Body of pancreas (tissue), 4 donors: Measurements from ENCODE around the gene FOXA1. TPM values are rescaled to one million over a fixed set of nuclear protein-coding genes. Genes with fewer than 3 reads are reported as not detected.

Experiments
- ATAC-seq: fragments of 150-250 bp; one replicate; pipeline ENCODE4 v1.9.1; 2016
- DNase-seq, 4 donors: peaks; one replicate each; pipeline ENCODE4 v3.0.0-alpha.2; 2019
- H3K27ac ChIP-seq, 4 donors: fragments of 200-600 bp; sonication (generic); 1 replicate in 3 of 4; 2 replicates in 1 of 4; pipeline versions ENCODE4 v1.5.1 to v1.6.1; 2016 to 2019; ENCODE audit warnings: mild to moderate bottlenecking in 1 of 4, mixed read lengths in 1 of 4, moderate library complexity in 1 of 4
- H3K27me3 ChIP-seq, 2 donors: fragments of 200-600 bp; sonication (generic); one replicate each; pipeline ENCODE4 v1.6.0; 2016; ENCODE audit warnings: mild to moderate bottlenecking in 1 of 2
- H3K36me3 ChIP-seq, 2 donors: fragments of 200-600 bp; sonication (generic); replicated peaks in 1 of 2; 2 replicates each; pipeline ENCODE4 v1.5.1; 2016; ENCODE audit warnings: low read depth in 2 of 2; ENCODE audit not compliant: insufficient read depth in 1 of 2
- H3K4me1 ChIP-seq: fragments of 200-600 bp; sonication (generic); one replicate; pipeline ENCODE4 v1.6.0; 2016
- H3K4me3 ChIP-seq, 2 donors: fragments of 200-600 bp; sonication (generic); 1 replicate in 1 of 2; 2 replicates in 1 of 2; pipeline ENCODE4 v1.5.1; 2016 to 2019
- H3K9me3 ChIP-seq, 3 donors: fragments of 200-600 bp; sonication (generic); 1 replicate in 2 of 3; 2 replicates in 1 of 3; pipeline ENCODE4 v1.5.1; 2016
- CTCF ChIP-seq, 7 experiments: fragments of 450-650 bp in 4 of 7; fragments of 200-600 bp in 3 of 7; sonication (generic) in 3 of 7; IDR thresholded peaks; one replicate each; pipeline ENCODE4 v1.5.1; 2016 to 2019; ENCODE audit warnings: antibody characterized with exemption in 7 of 7
- POLR2A ChIP-seq, 3 donors: fragments of 450-650 bp; IDR thresholded peaks; one replicate each; pipeline ENCODE4 v1.6.1; 2016; ENCODE audit warnings: antibody characterized with exemption in 3 of 3, mild to moderate bottlenecking in 2 of 3
- WGBS, 2 donors: methylation state at CpG; one replicate each; pipeline ENCODE4 v1.1.5; 2017; 5-methylcytosine and 5-hydroxymethylcytosine counted together
- intact Hi-C: fragments of 100-400 bp; cut with DNase I; formaldehyde crosslinking; loops from one replicate; pipeline ENCODE4 v1.15.1; 2023
- total RNA-seq, 2 donors: library from RNA; depleted of rRNA; stranded (reverse); fragments of >200 nt; gene quantifications; one replicate each; pipeline ENCODE4 v1.1.0, GENCODE V29; 2016

Gene FOXA1
- total RNA-seq, 2 donors from 2014 or later = 0.26 to 0.33 TPM

GRCh38 chr14:37588667-37588955 lies 6.4 kb downstream of the FOXA1 start:
- Histone ChIP-seq H3K4me1 (peaks cover 32% of the 10 kb centered on the region), H3K36me3 (no peaks in the 10 kb centered on the region), H3K9me3 (no peaks in the 10 kb centered on the region), H3K27me3 (peaks cover 11 to 53% of the 10 kb centered on the region in 2 donors), H3K27ac (no peak overlapping the region), H3K4me3 (no peak overlapping the region)
- no peak for ATAC-seq
- TF ChIP-seq CTCF (IDR thresholded peaks at IDR 0.05) (no peak), POLR2A (IDR thresholded peaks at IDR 0.05) (no peak)
- intact Hi-C loops = no loop called here
- WGBS, 2 donors = 47 to 58% methylated on average over 6 of the region's 6 CpGs
- no peak for DNase-seq

GRCh38 chr14:37587881-37588666 lies 7.0 kb downstream of the FOXA1 start:
- intact Hi-C loops = no loop called here
- H3K27me3 ChIP-seq = peaks cover 11 to 58% of the 10 kb centered on the region in 2 donors
- no peak overlapping the region for H3K27ac ChIP-seq
- no peaks in the 10 kb centered on the region for H3K9me3 ChIP-seq
- WGBS, 2 donors = 18 to 21% methylated on average over 12 to 62 of the region's 63 CpGs
- DNase-seq = no peak
- no peaks in the 10 kb centered on the region for H3K36me3 ChIP-seq
- no peak for ATAC-seq
- no peak overlapping the region for H3K4me3 ChIP-seq
- TF ChIP-seq CTCF (IDR thresholded peaks at IDR 0.05) (no peak), POLR2A (IDR thresholded peaks at IDR 0.05) (no peak)
- peaks cover 36% of the 10 kb centered on the region for H3K4me1 ChIP-seq

GRCh38 chr14:37587131-37587803 lies 7.8 kb downstream of the FOXA1 start:
- Histone ChIP-seq H3K36me3 (no peaks in the 10 kb centered on the region), H3K4me3 (no peak overlapping the region), H3K27me3 (peaks cover 6 to 54% of the 10 kb centered on the region in 2 donors), H3K4me1 (peaks cover 36% of the 10 kb centered on the region), H3K9me3 (no peaks in the 10 kb centered on the region), H3K27ac (no peak overlapping the region)
- intact Hi-C loops = no loop called here
- TF ChIP-seq POLR2A (IDR thresholded peaks at IDR 0.05) (no peak), CTCF (IDR thresholded peaks at IDR 0.05) (no peak)
- WGBS, 2 donors = 33 to 36% methylated on average over 4 of the region's 4 CpGs
- DNase-seq (no peak), ATAC-seq (no peak)

- Histone ChIP-seq H3K4me1 (peaks cover 34% of the 10 kb centered on the region), H3K9me3 (no peaks in the 10 kb centered on the region), H3K36me3 (no peaks in the 10 kb centered on the region), H3K27ac (no peak overlapping the region), H3K27me3 (peaks cover 4 to 52% of the 10 kb centered on the region in 2 donors), H3K4me3 (no peak overlapping the region)
- ATAC-seq (no peak), DNase-seq (no peak)
- 2 to 14% methylated on average over 1 of the region's 1 CpG for WGBS, 2 donors
- TF ChIP-seq POLR2A (IDR thresholded peaks at IDR 0.05) (no peak), CTCF (IDR thresholded peaks at IDR 0.05) (no peak)
- intact Hi-C loops = no loop called here
Measured at GRCh38 chr14:37586797-37587130, 8.3 kb downstream of the FOXA1 start.
